H1 (cell line): Measurements from ENCODE around the gene DLG1. TPM values are rescaled to one million over a fixed set of nuclear protein-coding genes. Genes with fewer than 3 reads are reported as not detected.

Source experiments
- CTCF ChIA-PET: fragments of 300-600 bp; sonication (Branson Sonifier 250); formaldehyde crosslinking; loops from one replicate; lab custom pipeline; 2021; ENCODE audit not compliant: partially characterized antibody; lab: Charles Lee
- POLR2A ChIA-PET: fragments of 300-600 bp; sonication (Branson Sonifier 250); formaldehyde crosslinking; loops from one replicate; lab custom pipeline; 2021; ENCODE audit warnings: inconsistent platforms; ENCODE audit not compliant: partially characterized antibody; lab: Charles Lee
- DNase-seq, 2 experiments: peaks; one replicate each; pipeline versions ENCODE4 v3.0.0 to v3.0.0-alpha.2; 2010 to 2022; ENCODE audit warnings: low spot score in 2 of 2, low read depth in 1 of 2, mixed read lengths in 1 of 2
- FAIRE-seq: peaks from 2 replicates; lab custom pipeline; 2011; peaks lifted over from hg19 to GRCh38; lab: Jason Lieb, UNC
- H2AFZ ChIP-seq: 2 replicates; pipeline ENCODE4 v1.8.1; 2012; ENCODE audit warnings: low read length, inconsistent platforms
- H2AK5ac ChIP-seq: 2 replicates; pipeline ENCODE4 v1.6.1; 2013; ENCODE audit warnings: low read depth, low read length
- H2BK120ac ChIP-seq: replicated peaks from 2 replicates; pipeline ENCODE3; 2013; ENCODE audit warnings: low read depth, low read length, inconsistent platforms
- H2BK12ac ChIP-seq: 2 replicates; pipeline ENCODE4 v1.6.1; 2013; ENCODE audit warnings: low read depth, low read length
- H2BK15ac ChIP-seq: 2 replicates; pipeline ENCODE4 v1.6.1; 2013; ENCODE audit warnings: low read length
- H2BK20ac ChIP-seq: 2 replicates; pipeline ENCODE4 v1.6.1; 2013; ENCODE audit warnings: low read length
- H2BK5ac ChIP-seq: 2 replicates; pipeline ENCODE4 v1.6.1; 2013; ENCODE audit warnings: low read depth, low read length
- H3K14ac ChIP-seq: 2 replicates; pipeline ENCODE4 v1.6.1; 2013; ENCODE audit warnings: inconsistent platforms; ENCODE audit not compliant: insufficient read length
- H3K18ac ChIP-seq: 2 replicates; pipeline ENCODE4 v1.6.1; 2013; ENCODE audit warnings: low read length; ENCODE audit errors: extremely low read depth
- H3K23ac ChIP-seq: 2 replicates; pipeline ENCODE4 v1.6.1; 2013; ENCODE audit warnings: inconsistent platforms; ENCODE audit not compliant: insufficient read length
- H3K23me2 ChIP-seq: 2 replicates; pipeline ENCODE4 v1.6.1; 2013; ENCODE audit warnings: low read depth, low read length
- H3K27ac ChIP-seq: 2 replicates; pipeline ENCODE4 v1.6.1; 2011; ENCODE audit warnings: low read depth, low read length, inconsistent platforms
- H3K27me3 ChIP-seq, 4 experiments: replicated peaks in 1 of 4; 1 replicate in 1 of 4; 2 replicates in 3 of 4; pipeline versions ENCODE4 v1.6.1 to v1.8.1; 2011 to 2013; ENCODE audit warnings: low read length in 3 of 4, mild to moderate bottlenecking in 3 of 4, inconsistent platforms in 2 of 4, mixed read lengths in 2 of 4, moderate library complexity in 1 of 4; ENCODE audit not compliant: control insufficient read depth in 3 of 4, insufficient read depth in 3 of 4; ENCODE audit errors: extremely low read depth in 1 of 4
- H3K36me3 ChIP-seq, 4 experiments: 2 replicates each; pipeline versions ENCODE4 v1.6.1 to v1.8.1; 2011 to 2013; ENCODE audit warnings: mild to moderate bottlenecking in 4 of 4, low read length in 3 of 4, moderate library complexity in 2 of 4, control low read depth in 1 of 4, inconsistent platforms in 1 of 4; ENCODE audit not compliant: insufficient read depth in 4 of 4, control insufficient read depth in 2 of 4
- H3K4ac ChIP-seq: replicated peaks from 2 replicates; pipeline ENCODE3; 2013; ENCODE audit warnings: low read length, low read depth, mixed read lengths, inconsistent platforms; ENCODE audit not compliant: insufficient read length
- H3K4me1 ChIP-seq, 4 experiments: replicated peaks in 1 of 4; 1 replicate in 1 of 4; 2 replicates in 3 of 4; pipeline versions ENCODE4 v1.6.1 to v1.8.1; 2011 to 2013; ENCODE audit warnings: low read length in 3 of 4, inconsistent platforms in 2 of 4, mixed read lengths in 1 of 4; ENCODE audit not compliant: insufficient read depth in 4 of 4, control insufficient read depth in 3 of 4
- H3K4me2 ChIP-seq, 2 experiments: 2 replicates each; pipeline versions ENCODE4 v1.6.1 to v1.8.1; 2011 to 2013; ENCODE audit warnings: low read depth in 2 of 2, low read length in 2 of 2, control low read depth in 1 of 2, inconsistent platforms in 1 of 2, mild to moderate bottlenecking in 1 of 2; ENCODE audit not compliant: insufficient read depth in 1 of 2
- H3K4me3 ChIP-seq, 4 experiments: fragments of 200-600, 300-600 bp in 1 of 4; sonication (generic), shearing (Covaris generic), sonication (Bioruptor Twin) in 1 of 4; 2 replicates each; pipeline versions ENCODE4 v1.5.1 to v1.8.1; 2011 to 2016; ENCODE audit warnings: low read length in 4 of 4, low read depth in 3 of 4, control low read depth in 2 of 4, inconsistent platforms in 2 of 4, mild to moderate bottlenecking in 2 of 4, mixed read lengths in 1 of 4, moderate library complexity in 1 of 4; ENCODE audit not compliant: insufficient read depth in 2 of 4; ENCODE audit errors: extremely low read depth in 1 of 4
- H3K56ac ChIP-seq: replicated peaks from 2 replicates; pipeline ENCODE3; 2013; ENCODE audit warnings: low read depth, mild to moderate bottlenecking, mixed read lengths, low read length, inconsistent platforms; ENCODE audit not compliant: insufficient read length
- H3K79me1 ChIP-seq: 2 replicates; pipeline ENCODE4 v1.6.1; 2013; ENCODE audit warnings: low read depth, low read length, control low read depth
- H3K79me2 ChIP-seq, 2 experiments: 2 replicates each; pipeline versions ENCODE4 v1.6.1 to v1.8.1; 2012 to 2013; ENCODE audit warnings: low read length in 2 of 2, mild to moderate bottlenecking in 2 of 2, inconsistent platforms in 1 of 2; ENCODE audit not compliant: insufficient read depth in 2 of 2, control insufficient read depth in 1 of 2
- H3K9ac ChIP-seq, 4 experiments: replicated peaks in 1 of 4; 1 replicate in 1 of 4; 2 replicates in 3 of 4; pipeline versions ENCODE4 v1.6.1 to v1.8.1; 2011 to 2013; ENCODE audit warnings: low read depth in 3 of 4, low read length in 3 of 4, control low read depth in 2 of 4, mild to moderate bottlenecking in 2 of 4, moderate library complexity in 2 of 4, inconsistent platforms in 1 of 4; ENCODE audit errors: extremely low read depth in 1 of 4
- H3K9me3 ChIP-seq, 2 experiments: 2 replicates each; pipeline versions ENCODE4 v1.6.1 to v1.8.1; 2012 to 2013; ENCODE audit warnings: mild to moderate bottlenecking in 2 of 2, moderate library complexity in 2 of 2, control low read depth in 1 of 2, inconsistent platforms in 1 of 2, low read depth in 1 of 2, low read length in 1 of 2, mixed read lengths in 1 of 2; ENCODE audit not compliant: insufficient read depth in 2 of 2
- H4K20me1 ChIP-seq, 2 experiments: replicated peaks in 1 of 2; 2 replicates each; pipeline versions ENCODE3 to v1.8.1; 2011 to 2013; ENCODE audit warnings: inconsistent platforms in 2 of 2, low read length in 2 of 2, mild to moderate bottlenecking in 1 of 2; ENCODE audit not compliant: insufficient read depth in 2 of 2, control insufficient read depth in 1 of 2
- H4K5ac ChIP-seq: 2 replicates; pipeline ENCODE4 v1.6.1; 2013; ENCODE audit warnings: low read length, low read depth, mixed read lengths, inconsistent platforms; ENCODE audit not compliant: insufficient read length
- H4K8ac ChIP-seq: 2 replicates; pipeline ENCODE4 v1.8.0; 2013; ENCODE audit warnings: mild to moderate bottlenecking, moderate library complexity, low read length, inconsistent platforms; ENCODE audit not compliant: insufficient read depth; ENCODE audit errors: extremely low read depth
- H4K91ac ChIP-seq: replicated peaks from 2 replicates; pipeline ENCODE3; 2013; ENCODE audit warnings: low read length, mixed read lengths, inconsistent platforms; ENCODE audit not compliant: insufficient read length
- ATF2 ChIP-seq: IDR thresholded peaks from 2 replicates; pipeline ENCODE4 v1.6.1; 2012; ENCODE audit warnings: low read length, inconsistent platforms
- BCL11A ChIP-seq, 2 experiments: IDR thresholded peaks; one replicate each; pipeline ENCODE4 v1.6.1; 2011; ENCODE audit warnings: low read depth in 2 of 2, low read length in 2 of 2, mild to moderate bottlenecking in 2 of 2
- CHD1 ChIP-seq: IDR thresholded peaks from 2 replicates; pipeline ENCODE4 v1.6.1; 2012; ENCODE audit warnings: low read depth, low read length, improper control_type of control experiment
- GTF2F1 ChIP-seq: IDR thresholded peaks from 2 replicates; pipeline ENCODE4 v1.6.1; 2012; ENCODE audit warnings: low read depth, low read length, improper control_type of control experiment, borderline replicate concordance
- JUN ChIP-seq: IDR thresholded peaks from 2 replicates; pipeline ENCODE4 v1.6.1; 2011; ENCODE audit warnings: low read depth, mild to moderate bottlenecking, improper control_type of control experiment, low read length
- MAX ChIP-seq: IDR thresholded peaks from 2 replicates; pipeline ENCODE4 v1.6.1; 2012; ENCODE audit warnings: inconsistent platforms
- POLR2A ChIP-seq, 2 experiments: IDR thresholded peaks; 1 replicate in 1 of 2; 2 replicates in 1 of 2; pipeline ENCODE4 v1.6.1; 2011; ENCODE audit warnings: low read depth in 2 of 2, low read length in 2 of 2, mild to moderate bottlenecking in 2 of 2; ENCODE audit errors: control extremely low read depth in 1 of 2
- RFX5 ChIP-seq: IDR thresholded peaks from 2 replicates; pipeline ENCODE4 v1.6.1; 2011; ENCODE audit warnings: low read depth, low read length, improper control_type of control experiment, borderline replicate concordance
- WGBS, 2 experiments: shearing (Covaris generic) in 1 of 2; methylation state at CpG; one replicate each; pipeline versions ENCODE4 v1.1.6 to v1.1.7; 2013 to 2015; ENCODE audit warnings: low lambda C conversion rate in 2 of 2, mixed read lengths in 2 of 2, inconsistent platforms in 1 of 2, low coverage in 1 of 2, missing lambda C conversion rate in 1 of 2; ENCODE audit not compliant: insufficient replicate concordance in 2 of 2, insufficient coverage in 1 of 2, insufficient read length in 1 of 2; ENCODE audit errors: extremely low coverage in 1 of 2, missing lambda C conversion rate in 1 of 2; 5-methylcytosine and 5-hydroxymethylcytosine counted together
- polyA plus RNA-seq, 7 experiments: library from polyadenylated mRNA; depleted of rRNA in 3 of 7; stranded (reverse) in 5 of 7; unstranded in 2 of 7; fragments of >200 nt in 5 of 7; fragments of 200-250 nt in 2 of 7; gene quantifications; 1 replicate in 5 of 7; 2 replicates in 1 of 7; 4 replicates in 1 of 7; pipeline versions ENCODE4 v1.2.1 to v1.2.3, GENCODE V29; 2011 to 2013; ENCODE audit warnings: missing spikeins in 2 of 7, mixed read lengths in 2 of 7
- total RNA-seq: library from RNA; stranded (reverse); fragmentation: NEBNext Ultra II Directional; extraction: Animal tissue kit (Norgen Biotek cat#: 25700); gene quantifications from 2 replicates; pipeline ENCODE4 v1.2.1, GENCODE V29; 2021

DLG1 gene
- total and polyA plus RNA-seq, 2 of the 8 experiments (the other 6 are each of a cell fraction or from before 2014, with no cell fraction given): 13.4 to 78.8 TPM

- H3K23me2 ChIP-seq: no peaks in the 10 kb centered on the region
- H2BK5ac ChIP-seq: no peak overlapping the region
- FAIRE-seq (no peak), DNase-seq (no peak)
- H3K18ac ChIP-seq: no peak overlapping the region
- H2AK5ac ChIP-seq: no peak overlapping the region
- no peaks in the 10 kb centered on the region for H3K79me1 ChIP-seq
- no peak overlapping the region for H3K27ac ChIP-seq
- H3K36me3 ChIP-seq: peaks cover 0 to 2% (median 0%) of the 10 kb centered on the region in 4 experiments; a peak in 2 of 8 replicates
- no peak overlapping the region for H3K56ac ChIP-seq
- H3K27me3 ChIP-seq: no peaks in the 10 kb centered on the region; a peak in 1 of 7 replicates
- no peaks in the 10 kb centered on the region for H4K20me1 ChIP-seq
- H3K4me3 ChIP-seq: no peak overlapping the region
- no peak overlapping the region for H3K9ac ChIP-seq
- TF ChIP-seq RFX5: no peak
- TF ChIP-seq GTF2F1: no peak
- TF ChIP-seq BCL11A (IDR thresholded peaks at IDR 0.05; ENCODE audit: low read depth in 2 of 2, low read length in 2 of 2): no peak
- no peak for TF ChIP-seq ATF2
- TF ChIP-seq JUN: no peak
- no peak for TF ChIP-seq MAX
- TF ChIP-seq POLR2A (IDR thresholded peaks at IDR 0.05; ENCODE audit: control extremely low read depth in 1 of 2, low read depth in 2 of 2, low read length in 2 of 2): no peak
- TF ChIP-seq CHD1: no peak
- TF ChIP-seq, all 59 proteins: peak for 0
- no peak overlapping the region for H2BK15ac ChIP-seq
- no peaks in the 10 kb centered on the region for H3K9me3 ChIP-seq
- H3K79me2 ChIP-seq: no peaks in the 10 kb centered on the region
- no peak overlapping the region for H4K91ac ChIP-seq
- ChIA-PET POLR2A (no interaction called here), CTCF (interaction anchor here (1.6 kb wide), 1 partner anchor 148 kb away, joined by 6 read pairs; no protein-coding TSS in a partner anchor)
- H2BK20ac ChIP-seq: no peak overlapping the region
- no peak overlapping the region for H2AFZ ChIP-seq
- H2BK120ac ChIP-seq: no peak overlapping the region
- no peak overlapping the region for H3K4me2 ChIP-seq
- 85% methylated on average over 14 of the region's 14 CpGs; no CpG with 5 or more reads in 1 of the 2 experiments for WGBS, 2 experiments
- H3K4ac ChIP-seq: no peak overlapping the region
- no peak overlapping the region for H3K14ac ChIP-seq
- no peak overlapping the region for H4K8ac ChIP-seq
- no peak overlapping the region for H4K5ac ChIP-seq
- H3K4me1 ChIP-seq: no peaks in the 10 kb centered on the region
- no peak overlapping the region for H3K23ac ChIP-seq
- no peak overlapping the region for H2BK12ac ChIP-seq
These were observed 259.5 kb downstream of the DLG1 start for GRCh38 chr3:197038679-197039462.
